H1 (cell line): ENCODE results near the gene NCOA5. TPM values are rescaled to one million over a fixed set of nuclear protein-coding genes. Genes with fewer than 3 reads are reported as not detected.

ENCODE experiments used
- GTF2F1 ChIP-seq: IDR thresholded peaks from 2 replicates; pipeline ENCODE4 v1.6.1; 2012; ENCODE audit warnings: low read depth, low read length, improper control_type of control experiment, borderline replicate concordance
- KDM5A ChIP-seq: fragments of 200-600 bp; IDR thresholded peaks from 2 replicates; pipeline ENCODE4 v1.7.1; 2012; ENCODE audit warnings: mild to moderate bottlenecking, low read length, inconsistent platforms, mixed read lengths
- MAFK ChIP-seq: IDR thresholded peaks from 2 replicates; pipeline ENCODE4 v1.6.1; 2012; ENCODE audit warnings: low read depth, mild to moderate bottlenecking, improper control_type of control experiment, low read length
- POU5F1 ChIP-seq: IDR thresholded peaks from 2 replicates; pipeline ENCODE4 v1.6.1; 2011; ENCODE audit warnings: low read depth, mild to moderate bottlenecking, low read length, moderate library complexity
- RXRA ChIP-seq: IDR thresholded peaks from 2 replicates; pipeline ENCODE4 v1.6.1; 2011; ENCODE audit warnings: low read depth, mild to moderate bottlenecking, low read length, moderate library complexity; ENCODE audit not compliant: insufficient read depth
- SIX5 ChIP-seq: IDR thresholded peaks from 2 replicates; pipeline ENCODE4 v1.6.1; 2011; ENCODE audit warnings: mild to moderate bottlenecking, low read depth, low read length
- SP1 ChIP-seq: IDR thresholded peaks from 2 replicates; pipeline ENCODE4 v1.6.1; 2011; ENCODE audit warnings: low read depth, low read length
- SP2 ChIP-seq: IDR thresholded peaks from 2 replicates; pipeline ENCODE4 v1.6.1; 2012; ENCODE audit warnings: mild to moderate bottlenecking, low read length, inconsistent platforms
- TAF7 ChIP-seq: optimal IDR thresholded peaks from 2 replicates; pipeline ENCODE3; 2011; ENCODE audit warnings: low read depth, mild to moderate bottlenecking, inconsistent platforms, low read length, moderate library complexity, borderline replicate concordance
- TEAD4 ChIP-seq: IDR thresholded peaks from 2 replicates; pipeline ENCODE4 v1.6.1; 2012; ENCODE audit warnings: low read depth, low read length, inconsistent platforms, mixed read lengths
- polyA plus RNA-seq, 7 experiments: library from polyadenylated mRNA; depleted of rRNA in 3 of 7; stranded (reverse) in 5 of 7; unstranded in 2 of 7; fragments of >200 nt in 5 of 7; fragments of 200-250 nt in 2 of 7; gene quantifications; 1 replicate in 5 of 7; 2 replicates in 1 of 7; 4 replicates in 1 of 7; pipeline versions ENCODE4 v1.2.1 to v1.2.3, GENCODE V29; 2011 to 2013; ENCODE audit warnings: missing spikeins in 2 of 7, mixed read lengths in 2 of 7
- total RNA-seq: library from RNA; stranded (reverse); fragmentation: NEBNext Ultra II Directional; extraction: Animal tissue kit (Norgen Biotek cat#: 25700); gene quantifications from 2 replicates; pipeline ENCODE4 v1.2.1, GENCODE V29; 2021
- TF ChIP-seq, protein P1 (sequence below): fragments of 300-600 bp; sonication (generic); IDR thresholded peaks from 2 replicates; pipeline ENCODE4 v1.7.1; 2012; ENCODE audit warnings: low read length, moderate library complexity, mild to moderate bottlenecking, inconsistent platforms; ENCODE audit not compliant: insufficient replicate concordance

The NCOA5 gene
- total and polyA plus RNA-seq, 2 of the 8 experiments (the other 6 are each of a cell fraction or from before 2014, with no cell fraction given), result 20.4 to 29.0 TPM

DNA sequence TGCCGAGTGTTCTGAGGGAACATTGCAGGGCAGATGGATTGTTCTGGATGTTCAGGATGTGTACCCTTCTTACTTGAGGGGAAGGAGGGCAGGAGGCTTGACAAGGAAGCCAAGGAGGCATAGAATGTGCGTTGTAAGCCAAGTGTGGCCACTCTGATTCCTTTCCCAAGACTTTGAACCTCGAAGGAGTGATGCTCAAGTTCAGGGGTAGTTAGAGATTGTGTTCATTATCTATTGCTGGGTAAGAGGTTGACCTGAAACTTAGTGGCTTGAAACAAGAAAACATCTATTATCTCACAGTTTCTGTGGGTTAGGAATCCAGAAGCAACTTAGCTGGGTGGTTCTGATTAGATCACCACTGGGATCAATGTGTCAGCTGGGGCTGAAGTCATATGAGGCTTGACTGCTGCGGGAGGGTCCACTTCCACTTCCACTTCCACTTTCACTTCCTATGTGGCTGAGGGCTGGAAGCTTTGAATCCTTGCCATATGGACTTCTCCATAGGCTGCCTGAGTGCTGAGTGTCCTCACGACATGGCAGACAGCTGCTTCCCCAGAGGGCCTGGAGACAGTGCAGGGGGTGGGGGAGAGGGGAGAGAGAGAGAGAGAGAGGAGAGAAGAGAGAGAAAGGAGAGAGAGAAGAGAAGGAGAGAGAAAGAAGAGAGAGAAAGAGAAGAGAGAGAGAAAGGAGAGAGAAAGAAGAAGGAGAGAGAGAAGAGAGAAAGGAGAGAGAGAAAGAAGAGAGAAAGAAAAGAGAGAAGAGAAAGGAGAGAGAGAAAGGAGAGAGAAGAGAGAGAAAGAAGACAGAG is 21.5 kb upstream of the NCOA5 start (continued):
- TF ChIP-seq, protein P1, sequence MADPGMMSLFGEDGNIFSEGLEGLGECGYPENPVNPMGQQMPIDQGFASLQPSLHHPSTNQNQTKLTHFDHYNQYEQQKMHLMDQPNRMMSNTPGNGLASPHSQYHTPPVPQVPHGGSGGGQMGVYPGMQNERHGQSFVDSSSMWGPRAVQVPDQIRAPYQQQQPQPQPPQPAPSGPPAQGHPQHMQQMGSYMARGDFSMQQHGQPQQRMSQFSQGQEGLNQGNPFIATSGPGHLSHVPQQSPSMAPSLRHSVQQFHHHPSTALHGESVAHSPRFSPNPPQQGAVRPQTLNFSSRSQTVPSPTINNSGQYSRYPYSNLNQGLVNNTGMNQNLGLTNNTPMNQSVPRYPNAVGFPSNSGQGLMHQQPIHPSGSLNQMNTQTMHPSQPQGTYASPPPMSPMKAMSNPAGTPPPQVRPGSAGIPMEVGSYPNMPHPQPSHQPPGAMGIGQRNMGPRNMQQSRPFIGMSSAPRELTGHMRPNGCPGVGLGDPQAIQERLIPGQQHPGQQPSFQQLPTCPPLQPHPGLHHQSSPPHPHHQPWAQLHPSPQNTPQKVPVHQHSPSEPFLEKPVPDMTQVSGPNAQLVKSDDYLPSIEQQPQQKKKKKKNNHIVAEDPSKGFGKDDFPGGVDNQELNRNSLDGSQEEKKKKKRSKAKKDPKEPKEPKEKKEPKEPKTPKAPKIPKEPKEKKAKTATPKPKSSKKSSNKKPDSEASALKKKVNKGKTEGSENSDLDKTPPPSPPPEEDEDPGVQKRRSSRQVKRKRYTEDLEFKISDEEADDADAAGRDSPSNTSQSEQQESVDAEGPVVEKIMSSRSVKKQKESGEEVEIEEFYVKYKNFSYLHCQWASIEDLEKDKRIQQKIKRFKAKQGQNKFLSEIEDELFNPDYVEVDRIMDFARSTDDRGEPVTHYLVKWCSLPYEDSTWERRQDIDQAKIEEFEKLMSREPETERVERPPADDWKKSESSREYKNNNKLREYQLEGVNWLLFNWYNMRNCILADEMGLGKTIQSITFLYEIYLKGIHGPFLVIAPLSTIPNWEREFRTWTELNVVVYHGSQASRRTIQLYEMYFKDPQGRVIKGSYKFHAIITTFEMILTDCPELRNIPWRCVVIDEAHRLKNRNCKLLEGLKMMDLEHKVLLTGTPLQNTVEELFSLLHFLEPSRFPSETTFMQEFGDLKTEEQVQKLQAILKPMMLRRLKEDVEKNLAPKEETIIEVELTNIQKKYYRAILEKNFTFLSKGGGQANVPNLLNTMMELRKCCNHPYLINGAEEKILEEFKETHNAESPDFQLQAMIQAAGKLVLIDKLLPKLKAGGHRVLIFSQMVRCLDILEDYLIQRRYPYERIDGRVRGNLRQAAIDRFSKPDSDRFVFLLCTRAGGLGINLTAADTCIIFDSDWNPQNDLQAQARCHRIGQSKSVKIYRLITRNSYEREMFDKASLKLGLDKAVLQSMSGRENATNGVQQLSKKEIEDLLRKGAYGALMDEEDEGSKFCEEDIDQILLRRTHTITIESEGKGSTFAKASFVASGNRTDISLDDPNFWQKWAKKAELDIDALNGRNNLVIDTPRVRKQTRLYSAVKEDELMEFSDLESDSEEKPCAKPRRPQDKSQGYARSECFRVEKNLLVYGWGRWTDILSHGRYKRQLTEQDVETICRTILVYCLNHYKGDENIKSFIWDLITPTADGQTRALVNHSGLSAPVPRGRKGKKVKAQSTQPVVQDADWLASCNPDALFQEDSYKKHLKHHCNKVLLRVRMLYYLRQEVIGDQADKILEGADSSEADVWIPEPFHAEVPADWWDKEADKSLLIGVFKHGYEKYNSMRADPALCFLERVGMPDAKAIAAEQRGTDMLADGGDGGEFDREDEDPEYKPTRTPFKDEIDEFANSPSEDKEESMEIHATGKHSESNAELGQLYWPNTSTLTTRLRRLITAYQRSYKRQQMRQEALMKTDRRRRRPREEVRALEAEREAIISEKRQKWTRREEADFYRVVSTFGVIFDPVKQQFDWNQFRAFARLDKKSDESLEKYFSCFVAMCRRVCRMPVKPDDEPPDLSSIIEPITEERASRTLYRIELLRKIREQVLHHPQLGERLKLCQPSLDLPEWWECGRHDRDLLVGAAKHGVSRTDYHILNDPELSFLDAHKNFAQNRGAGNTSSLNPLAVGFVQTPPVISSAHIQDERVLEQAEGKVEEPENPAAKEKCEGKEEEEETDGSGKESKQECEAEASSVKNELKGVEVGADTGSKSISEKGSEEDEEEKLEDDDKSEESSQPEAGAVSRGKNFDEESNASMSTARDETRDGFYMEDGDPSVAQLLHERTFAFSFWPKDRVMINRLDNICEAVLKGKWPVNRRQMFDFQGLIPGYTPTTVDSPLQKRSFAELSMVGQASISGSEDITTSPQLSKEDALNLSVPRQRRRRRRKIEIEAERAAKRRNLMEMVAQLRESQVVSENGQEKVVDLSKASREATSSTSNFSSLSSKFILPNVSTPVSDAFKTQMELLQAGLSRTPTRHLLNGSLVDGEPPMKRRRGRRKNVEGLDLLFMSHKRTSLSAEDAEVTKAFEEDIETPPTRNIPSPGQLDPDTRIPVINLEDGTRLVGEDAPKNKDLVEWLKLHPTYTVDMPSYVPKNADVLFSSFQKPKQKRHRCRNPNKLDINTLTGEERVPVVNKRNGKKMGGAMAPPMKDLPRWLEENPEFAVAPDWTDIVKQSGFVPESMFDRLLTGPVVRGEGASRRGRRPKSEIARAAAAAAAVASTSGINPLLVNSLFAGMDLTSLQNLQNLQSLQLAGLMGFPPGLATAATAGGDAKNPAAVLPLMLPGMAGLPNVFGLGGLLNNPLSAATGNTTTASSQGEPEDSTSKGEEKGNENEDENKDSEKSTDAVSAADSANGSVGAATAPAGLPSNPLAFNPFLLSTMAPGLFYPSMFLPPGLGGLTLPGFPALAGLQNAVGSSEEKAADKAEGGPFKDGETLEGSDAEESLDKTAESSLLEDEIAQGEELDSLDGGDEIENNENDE, result no peak
- TF ChIP-seq TAF7 (no peak), POU5F1 (no peak), MAFK (no peak), SP1 (no peak), GTF2F1 (no peak), RXRA (no peak), TEAD4 (no peak), SP2 (no peak), KDM5A (no peak), SIX5 (no peak)
